ENCODE data around the gene WDR45B.

DNA sequence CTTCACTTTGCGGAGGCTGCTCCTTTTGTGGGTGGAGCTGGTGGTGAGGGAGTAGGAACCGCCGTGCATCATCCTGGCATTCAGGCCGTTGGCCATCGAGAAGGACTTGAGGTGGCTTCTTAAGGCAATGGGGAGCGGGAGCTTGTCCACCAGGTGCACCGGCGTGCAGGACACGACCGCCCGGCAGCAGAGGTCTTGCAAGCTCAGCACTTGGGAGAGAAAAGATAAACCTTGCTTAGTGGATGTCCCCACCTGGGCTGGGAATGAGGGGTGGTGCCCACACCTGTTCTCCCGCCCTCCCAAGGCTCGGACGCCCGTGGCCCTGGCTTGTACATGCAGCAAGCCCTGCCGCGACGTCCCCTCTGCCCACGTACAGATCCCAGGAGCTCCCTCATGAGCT lies 9.7 kb upstream of the WDR45B start:
- no peak for TF ChIP-seq CTCF (IDR thresholded peaks at IDR 0.05; ENCODE audit: low read length)
- TF ChIP-seq EZH2 (IDR thresholded peaks at IDR 0.05; ENCODE audit: borderline replicate concordance, low read length), result no peak

All from OCI-LY1 (cell line).